HG03571 (cell line): ENCODE data around the gene GNG8.
A peak's percentile ranks its signal among the peaks of the same experiment; 100 is the strongest.

Source experiments
- ATAC-seq: cut with Tn5 transposase; IDR thresholded peaks from one replicate; pipeline ENCODE4 v1.9.1; 2021; ENCODE audit not compliant: unreplicated experiment

GNG8 gene

GRCh38 chr19:46605356-46605821, 30.6 kb downstream of the GNG8 start:
- ATAC-seq: no peak

GRCh38 chr19:46604781-46605355, 31.1 kb downstream of the GNG8 start:
- no peak for ATAC-seq

GRCh38 chr19:46603752-46604231, 32.2 kb downstream of the GNG8 start:
- ATAC-seq: no peak

- ATAC-seq: no peak
These were observed 32.8 kb downstream of the GNG8 start for GRCh38 chr19:46603195-46603637.

GRCh38 chr19:46602392-46603194, 33.4 kb downstream of the GNG8 start:
- ATAC-seq: no peak

- no peak for ATAC-seq
These were observed 34.4 kb downstream of the GNG8 start, which contains the start of gene CALM3 for GRCh38 chr19:46601318-46602224. Gene CALM3, plus strand, starts transcription at chr19:46601330. Its CDS starts 105 bp downstream, at chr19:46601435.

GRCh38 chr19:46600384-46601317, 35.4 kb downstream of the GNG8 start:
- peak; percentile 70 for ATAC-seq

- no peak for ATAC-seq
These were observed 36.2 kb downstream of the GNG8 start for GRCh38 chr19:46599716-46600373.

GRCh38 chr19:46598372-46598917, 37.6 kb downstream of the GNG8 start:
- no peak for ATAC-seq

- ATAC-seq: no peak
These were observed 40.0 kb downstream of the GNG8 start for GRCh38 chr19:46596008-46596407.

GRCh38 chr19:46591870-46592269, 44.1 kb downstream of the GNG8 start:
- ATAC-seq: no peak

GRCh38 chr19:46591254-46591653, 44.7 kb downstream of the GNG8 start:
- ATAC-seq: no peak

GRCh38 chr19:46587861-46588260, 48.1 kb downstream of the GNG8 start:
- ATAC-seq: no peak

GRCh38 chr19:46586294-46586693, 49.7 kb downstream of the GNG8 start:
- ATAC-seq: no peak

- ATAC-seq: no peak
These were observed 50.5 kb downstream of the GNG8 start for GRCh38 chr19:46585539-46585938.
